ENCODE data around the gene RPP14. TPM values are rescaled to one million over a fixed set of nuclear protein-coding genes. Genes with fewer than 3 reads are reported as not detected.

The RPP14 gene
- 15.2 TPM for total RNA-seq (ENCODE audit: unreplicated experiment)
- long read RNA-seq, full-length matches to known transcripts: 17 of 21 reads
- long read RNA-seq, partial matches to known transcripts: 0 of 21 reads
- long read RNA-seq, other reads (novel, unspliced or antisense): 4 of 21 reads

DNA sequence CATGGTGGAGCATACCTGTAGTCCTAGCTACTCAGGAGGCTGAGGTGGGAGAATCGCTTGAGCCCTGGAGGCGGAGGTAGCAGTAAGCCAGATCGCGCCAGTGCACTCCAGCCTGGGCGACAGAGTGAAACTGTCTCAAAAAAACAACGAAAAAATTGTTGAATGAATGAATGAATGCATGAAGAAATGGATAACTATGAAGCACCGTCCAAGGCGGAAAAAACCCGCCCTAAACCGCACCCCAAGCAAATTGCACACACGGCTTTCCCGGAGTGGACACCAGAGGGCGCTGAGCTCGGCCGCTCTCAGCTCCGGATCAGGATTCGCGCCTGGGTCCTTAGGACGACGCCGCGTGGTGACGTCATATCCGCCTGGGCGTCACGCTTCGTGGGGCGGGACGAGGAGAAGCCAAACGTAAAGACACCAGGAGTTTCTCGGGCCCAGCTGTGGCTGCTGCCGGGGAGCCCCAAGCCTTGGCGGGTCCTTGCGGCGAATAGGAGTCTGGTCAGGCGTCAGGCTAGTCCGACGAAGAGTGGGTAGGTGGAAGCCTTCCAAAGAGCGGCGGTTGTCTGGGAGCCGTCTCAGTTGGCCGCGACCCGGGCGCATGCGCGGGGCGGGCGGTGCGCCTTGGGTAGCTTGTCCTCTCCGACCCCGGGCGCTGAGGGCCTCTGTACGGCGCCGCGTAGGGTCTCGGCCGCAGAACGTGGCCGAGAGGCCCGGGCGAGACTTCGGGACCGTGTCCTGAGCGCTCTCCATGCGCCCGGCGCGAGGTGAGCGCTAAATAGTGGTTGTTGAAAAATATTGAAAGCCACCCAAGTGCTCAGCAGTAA is at the start of gene RPP14, which contains the start of gene HTD2:
Gene RPP14 (plus strand): TSS at position 364 of the 830 bp plus-strand sequence. CDS start 4,085 bp downstream, outside the sequence.
Gene HTD2 (plus strand): TSS at position 639 of the 830 bp plus-strand sequence. CDS start 11,094 bp downstream, outside the sequence.
- Mint-ChIP-seq H3K4me1 (ENCODE audit: unreplicated experiment) (peaks cover 13% of the 10 kb centered on the region), H3K27me3 (ENCODE audit: unreplicated experiment) (peaks cover 8% of the 10 kb centered on the region), H3K4me3 (ENCODE audit: unreplicated experiment) (peak within 1 kb of the TSS; percentile 96), H3K36me3 (ENCODE audit: low read depth, unreplicated experiment) (peaks cover 12% of the 10 kb centered on the region), H3K27ac (ENCODE audit: unreplicated experiment) (peak within 1 kb of the TSS; percentile 99), H3K9me3 (ENCODE audit: unreplicated experiment) (no peaks in the 10 kb centered on the region)
- peak; percentile 98 for DNase-seq (ENCODE audit: low spot score)
- peak; percentile 93 for TF ChIP-seq CTCF (IDR thresholded peaks at IDR 0.05; ENCODE audit: unreplicated experiment)

- Mint-ChIP-seq H3K36me3 (ENCODE audit: low read depth, unreplicated experiment) (peaks cover 4% of the 10 kb centered on the region), H3K4me3 (ENCODE audit: unreplicated experiment) (no peak overlapping the region), H3K27me3 (ENCODE audit: unreplicated experiment) (no peaks in the 10 kb centered on the region), H3K4me1 (ENCODE audit: unreplicated experiment) (no peaks in the 10 kb centered on the region), H3K9me3 (ENCODE audit: unreplicated experiment) (no peaks in the 10 kb centered on the region), H3K27ac (ENCODE audit: unreplicated experiment) (no peak overlapping the region)
- no peak for DNase-seq (ENCODE audit: low spot score)
- no peak for TF ChIP-seq CTCF (IDR thresholded peaks at IDR 0.05; ENCODE audit: unreplicated experiment)
Measured at GRCh38 chr3:58256511-58256910, 49.5 kb upstream of the RPP14 start.

- Mint-ChIP-seq H3K9me3 (ENCODE audit: unreplicated experiment) (no peaks in the 10 kb centered on the region), H3K4me3 (ENCODE audit: unreplicated experiment) (no peak overlapping the region), H3K27me3 (ENCODE audit: unreplicated experiment) (no peaks in the 10 kb centered on the region), H3K4me1 (ENCODE audit: unreplicated experiment) (no peaks in the 10 kb centered on the region), H3K36me3 (ENCODE audit: low read depth, unreplicated experiment) (peaks cover 4% of the 10 kb centered on the region), H3K27ac (ENCODE audit: unreplicated experiment) (no peak overlapping the region)
- no peak for DNase-seq (ENCODE audit: low spot score)
- TF ChIP-seq CTCF (IDR thresholded peaks at IDR 0.05; ENCODE audit: unreplicated experiment): no peak
Measured at GRCh38 chr3:58258392-58259055, 47.5 kb upstream of the RPP14 start.

DNA sequence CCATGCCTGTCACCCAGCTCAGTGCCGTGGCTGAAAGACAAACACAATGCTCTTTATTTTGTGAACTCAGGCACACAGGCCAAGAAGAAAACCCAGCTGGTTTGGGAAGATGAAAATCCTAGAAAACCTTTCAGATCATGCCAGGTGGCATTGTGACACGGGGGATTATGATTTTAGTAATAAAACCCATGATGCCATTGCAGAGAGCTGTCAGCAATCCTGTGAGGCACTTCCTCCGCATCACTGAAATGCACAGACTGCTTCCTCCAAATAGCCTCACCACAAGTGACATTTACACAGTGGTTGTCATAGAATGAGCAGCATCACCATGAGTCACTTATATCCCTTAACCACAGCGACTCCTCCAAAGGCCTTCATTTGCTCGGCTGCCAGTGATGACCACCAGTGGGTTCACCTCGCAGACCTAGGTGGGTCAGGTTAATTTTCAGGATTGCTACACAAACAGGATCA is 45.7 kb upstream of the RPP14 start:
- Mint-ChIP-seq H3K9me3 (ENCODE audit: unreplicated experiment) (no peaks in the 10 kb centered on the region), H3K27me3 (ENCODE audit: unreplicated experiment) (no peaks in the 10 kb centered on the region), H3K4me1 (ENCODE audit: unreplicated experiment) (no peaks in the 10 kb centered on the region), H3K27ac (ENCODE audit: unreplicated experiment) (no peak overlapping the region), H3K36me3 (ENCODE audit: low read depth, unreplicated experiment) (peaks cover 4% of the 10 kb centered on the region), H3K4me3 (ENCODE audit: unreplicated experiment) (no peak overlapping the region)
- no peak for DNase-seq (ENCODE audit: low spot score)
- no peak for TF ChIP-seq CTCF (IDR thresholded peaks at IDR 0.05; ENCODE audit: unreplicated experiment)
